NCI-H446 treated with DMSO at 0.1 percent for 48 hours (cell line): Measurements from ENCODE around the gene CHI3L1.

Experiments
- DNase-seq: peaks from one replicate; lab custom pipeline; 2025; lab: John Stamatoyannopoulos, UW

The CHI3L1 gene

GRCh38 chr1:203206129-203206687, 19.7 kb upstream of the CHI3L1 start:
- no peak for DNase-seq

DNA sequence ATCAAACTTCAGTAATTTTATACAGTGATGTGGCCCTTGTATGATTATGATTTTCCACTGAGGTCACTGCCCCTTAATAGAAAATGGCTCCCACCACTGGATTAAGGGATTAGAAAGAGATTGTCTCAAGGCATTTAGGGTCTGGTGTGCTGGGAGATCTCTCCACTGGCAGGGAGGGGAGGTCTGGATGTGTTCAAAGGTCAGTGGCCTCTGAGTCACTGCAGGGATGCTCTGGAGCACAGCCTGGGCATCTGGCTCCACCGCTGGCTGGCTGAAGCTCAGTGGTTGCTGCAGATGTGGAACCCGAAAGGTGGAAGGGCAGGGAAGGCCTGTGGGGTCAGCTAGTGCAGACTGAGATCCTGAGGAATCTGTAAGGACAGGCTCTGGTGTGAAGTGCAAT, 18.3 kb upstream of the CHI3L1 start:
- DNase-seq = no peak

DNA sequence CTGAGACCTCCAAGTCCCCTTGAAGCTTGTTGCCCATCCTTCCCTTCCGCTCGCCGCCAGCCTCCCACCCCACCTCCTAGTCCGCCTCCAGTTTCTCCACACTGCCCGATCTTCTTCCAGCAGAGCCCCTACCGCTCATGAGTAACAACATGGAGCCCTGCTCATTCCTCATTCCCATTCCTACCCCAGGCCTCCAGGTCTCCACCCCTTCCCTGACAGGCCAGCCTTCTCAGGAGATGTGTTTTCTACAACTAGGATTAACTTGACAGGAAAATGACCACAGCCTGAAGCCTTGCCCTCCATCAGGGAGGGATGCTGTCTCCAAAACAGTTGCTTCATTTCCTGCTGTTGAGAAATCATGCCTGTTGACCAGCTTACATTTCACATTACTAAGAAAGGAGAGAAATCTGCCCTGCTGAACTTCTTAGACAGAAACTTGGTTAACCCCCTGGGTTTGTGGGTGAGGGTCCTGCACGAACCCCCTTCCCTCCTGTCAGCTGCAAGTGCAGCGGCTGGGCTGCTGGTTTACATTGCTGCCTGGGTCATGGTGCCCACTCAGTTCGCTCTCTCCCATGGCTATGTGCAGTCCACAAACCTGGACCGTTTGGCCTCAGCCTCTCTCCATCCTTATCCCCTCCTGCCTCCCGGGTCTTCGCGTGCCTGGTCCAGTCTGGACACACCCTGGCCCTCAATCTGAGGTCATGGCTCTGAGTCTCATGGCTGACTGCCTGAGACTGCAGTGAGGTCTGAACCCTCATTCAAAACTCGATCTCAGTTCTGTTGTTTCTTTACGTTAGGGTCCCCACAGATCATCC, 16.1 kb upstream of the CHI3L1 start:
- no peak for DNase-seq

DNA sequence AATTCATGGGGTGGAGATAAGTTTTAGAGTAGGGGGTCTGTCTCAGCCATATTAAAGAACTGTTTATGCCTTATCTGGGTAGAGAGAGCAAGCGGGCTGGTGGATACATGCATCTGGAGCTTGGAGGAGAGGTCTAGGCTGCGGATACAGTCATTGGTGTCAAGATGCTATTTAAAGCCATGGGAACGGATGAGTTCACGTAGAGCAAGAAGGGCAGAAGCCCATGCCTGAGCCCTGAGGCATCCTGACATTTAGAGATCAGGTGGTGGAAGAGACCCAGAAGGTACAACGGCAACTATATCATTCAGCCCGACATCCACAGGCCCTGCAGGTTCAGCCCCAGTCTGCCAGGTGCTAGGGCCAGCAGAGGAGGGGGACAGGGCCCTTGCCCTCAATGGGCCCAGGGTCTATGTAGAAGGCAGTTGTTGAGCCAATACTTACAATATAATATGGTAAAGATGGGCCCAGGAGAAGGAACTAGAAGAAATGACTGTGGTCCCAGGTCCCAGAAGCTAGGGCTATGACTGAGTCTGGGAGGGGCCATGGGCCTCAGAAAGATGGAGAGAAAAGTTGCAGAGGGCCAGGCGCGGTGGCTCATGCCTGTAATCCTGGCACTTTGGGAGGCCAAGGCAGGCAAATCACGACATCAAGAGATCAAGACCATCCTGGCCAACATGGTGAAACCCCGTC, 15.2 kb upstream of the CHI3L1 start:
- no peak for DNase-seq

- DNase-seq = no peak
Measured at GRCh38 chr1:203200916-203201315, 14.4 kb upstream of the CHI3L1 start.

DNA sequence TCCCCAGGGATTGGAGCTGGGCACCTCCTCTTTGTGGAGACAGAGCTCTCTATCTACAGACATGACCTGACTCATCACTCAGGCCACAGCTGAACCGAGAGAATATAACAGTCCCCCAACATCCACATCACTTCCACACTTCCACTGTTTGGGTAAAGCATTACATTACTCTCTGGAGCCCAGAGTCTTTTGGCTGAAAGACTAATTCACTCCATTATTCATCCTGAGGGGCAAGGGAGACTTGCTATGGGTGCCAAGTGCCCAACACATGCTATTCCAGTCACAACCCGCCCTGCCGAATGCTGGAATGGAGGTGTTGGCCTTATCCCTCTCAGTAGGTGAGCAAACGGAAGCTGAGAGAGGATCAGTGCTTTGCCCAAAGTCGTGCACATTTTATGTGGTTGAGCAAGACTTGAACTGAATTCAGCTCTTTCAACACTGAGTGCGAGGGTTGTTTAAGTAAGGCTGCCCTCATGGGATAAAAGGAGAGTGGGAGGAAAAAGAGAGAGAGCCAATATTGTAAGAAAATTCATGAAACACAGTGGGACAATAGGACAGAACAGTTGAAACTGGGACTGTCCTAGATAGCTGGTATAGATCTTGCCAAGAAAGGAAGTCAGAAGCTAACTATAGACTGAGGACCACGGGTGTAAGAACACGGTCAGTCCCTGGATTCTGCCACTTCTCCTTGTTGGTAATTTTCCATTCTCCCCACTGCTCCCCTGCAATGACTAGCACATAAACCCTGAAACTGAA, 13.5 kb upstream of the CHI3L1 start:
- DNase-seq = no peak

GRCh38 chr1:203199481-203199815, 12.9 kb upstream of the CHI3L1 start:
- no peak for DNase-seq

DNA sequence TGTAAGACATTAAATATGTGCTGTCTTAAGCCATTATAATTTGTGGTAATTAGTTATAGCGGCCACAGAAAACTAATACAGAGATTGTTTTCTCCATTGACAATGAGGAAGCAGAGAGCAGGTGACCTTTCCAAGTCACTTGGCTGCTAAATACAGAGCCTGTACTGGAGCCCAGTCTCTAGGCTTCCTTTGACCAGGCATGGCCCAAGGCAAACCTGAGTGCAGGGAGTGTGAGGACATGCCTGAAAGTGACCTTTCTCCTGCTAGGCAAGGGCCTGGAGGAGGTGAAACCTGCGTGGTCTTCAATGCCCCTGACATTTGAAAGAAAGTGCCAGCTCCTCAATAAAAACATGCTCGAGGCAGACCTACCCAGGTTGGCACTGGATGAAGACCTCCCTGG, 12.5 kb upstream of the CHI3L1 start:
- no peak for DNase-seq

GRCh38 chr1:203197625-203198024, 11.1 kb upstream of the CHI3L1 start:
- DNase-seq = no peak

DNA sequence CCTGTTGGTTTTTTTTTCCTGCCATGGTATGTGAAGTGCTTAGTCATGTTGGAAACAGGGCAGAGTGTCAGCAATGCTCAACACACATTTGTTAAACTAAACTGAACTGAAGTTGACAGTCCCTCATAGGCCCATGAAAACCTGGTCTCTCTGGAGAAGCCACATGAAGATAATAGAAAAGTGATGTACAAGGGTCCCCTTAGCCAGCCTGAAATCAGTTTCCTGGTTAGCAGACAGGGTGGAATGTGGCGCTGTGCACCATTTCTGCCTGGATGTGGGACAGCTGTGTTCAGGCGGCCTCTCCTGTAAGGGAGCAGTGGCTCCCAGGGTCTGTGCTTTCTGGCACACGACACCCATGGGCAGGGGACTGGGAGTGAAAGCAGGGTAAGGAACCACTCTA, 9.9 kb upstream of the CHI3L1 start:
- no peak for DNase-seq

GRCh38 chr1:203190949-203191348, 4.4 kb upstream of the CHI3L1 start:
- no peak for DNase-seq

DNA sequence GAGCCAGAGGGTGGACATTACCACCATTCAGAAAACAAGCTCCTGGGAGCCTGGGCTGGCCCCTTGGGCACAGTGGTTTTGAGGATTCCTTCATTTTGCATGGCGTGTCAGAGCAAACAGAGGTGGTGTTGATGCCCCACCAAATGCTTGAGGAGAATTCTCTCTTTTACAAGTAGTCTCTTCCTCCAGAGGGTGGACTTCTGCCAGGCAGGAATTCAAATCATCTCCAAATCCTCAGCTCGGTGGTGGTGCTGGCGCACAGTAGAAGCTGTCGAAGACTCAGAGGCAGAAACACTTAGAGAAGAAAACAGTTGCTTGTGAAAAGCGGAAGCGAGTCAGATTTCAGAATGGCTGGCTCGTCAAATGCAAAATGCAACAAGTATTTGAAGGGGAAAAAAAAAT, 3.4 kb upstream of the CHI3L1 start:
- no peak for DNase-seq

- no peak for DNase-seq
Measured at GRCh38 chr1:203188686-203189232, 2.3 kb upstream of the CHI3L1 start.

DNA sequence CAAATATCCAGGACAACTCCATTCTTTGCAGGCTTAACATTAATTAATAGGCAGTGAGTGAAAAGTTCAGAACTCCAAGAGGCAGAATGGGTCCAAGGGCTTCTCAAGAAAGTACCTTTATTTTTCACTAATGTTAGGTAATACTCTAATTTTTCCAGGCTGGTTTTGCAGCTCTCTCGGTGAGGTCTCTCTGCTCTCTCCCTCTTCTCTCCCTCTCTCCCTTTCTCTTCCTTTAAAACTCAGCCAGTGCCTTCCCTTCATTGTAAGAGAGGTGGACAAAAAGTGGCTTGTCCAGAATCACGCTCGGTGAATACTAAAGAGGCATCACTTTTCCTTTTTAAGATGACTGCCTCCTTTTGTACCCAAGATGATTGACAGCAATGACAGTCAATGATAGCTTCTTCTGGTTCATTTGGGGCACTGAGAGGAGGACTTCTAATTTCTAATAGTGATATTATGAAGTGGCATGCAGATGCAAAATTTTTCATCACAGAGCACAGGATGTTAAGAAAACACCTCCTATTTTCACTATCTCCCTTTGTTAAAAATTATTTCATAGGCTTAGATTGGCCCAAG, 1.3 kb upstream of the CHI3L1 start:
- DNase-seq = no peak

DNA sequence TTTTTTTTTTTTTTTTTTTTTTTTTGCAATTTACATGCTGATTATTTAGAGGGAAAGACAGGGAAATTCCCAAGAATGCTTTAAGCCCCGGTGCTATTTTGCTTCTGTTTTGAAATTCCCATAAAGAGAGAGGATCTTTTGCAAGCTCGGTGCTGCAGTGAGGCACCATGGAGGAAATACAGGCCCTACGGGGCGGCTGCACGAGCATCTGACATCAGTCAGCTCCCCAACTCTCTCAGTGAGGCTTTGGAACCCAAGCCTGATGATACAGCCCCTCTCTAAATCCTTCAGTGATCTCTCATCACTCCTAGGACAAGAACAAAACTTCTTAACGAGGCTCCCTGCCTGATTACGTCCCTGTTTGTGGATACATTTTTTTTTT, 791 bp upstream of the CHI3L1 start:
- no peak for DNase-seq

GRCh38 chr1:203186091-203186445, 436 bp downstream of the CHI3L1 start:
- DNase-seq = no peak

DNA sequence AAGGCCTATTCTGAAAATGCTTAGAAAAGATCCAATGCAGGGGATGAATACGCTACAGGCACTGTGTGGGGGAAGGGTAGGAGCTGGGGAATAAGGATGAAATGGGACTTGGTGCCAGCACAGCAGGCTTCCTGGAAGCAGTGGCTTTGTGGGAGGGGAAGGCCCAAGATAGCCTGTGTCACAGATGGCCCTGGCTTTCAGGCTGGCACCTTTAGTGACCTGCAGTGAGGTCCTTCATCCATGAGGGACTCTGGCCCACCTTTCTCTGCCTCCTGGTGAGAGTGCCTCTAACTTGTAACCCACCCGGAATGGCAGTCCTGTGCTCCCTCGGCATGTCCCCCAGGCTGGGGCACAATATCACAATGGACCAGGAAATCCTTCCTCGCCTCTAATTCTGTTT, 919 bp downstream of the CHI3L1 start:
- DNase-seq = no peak

DNA sequence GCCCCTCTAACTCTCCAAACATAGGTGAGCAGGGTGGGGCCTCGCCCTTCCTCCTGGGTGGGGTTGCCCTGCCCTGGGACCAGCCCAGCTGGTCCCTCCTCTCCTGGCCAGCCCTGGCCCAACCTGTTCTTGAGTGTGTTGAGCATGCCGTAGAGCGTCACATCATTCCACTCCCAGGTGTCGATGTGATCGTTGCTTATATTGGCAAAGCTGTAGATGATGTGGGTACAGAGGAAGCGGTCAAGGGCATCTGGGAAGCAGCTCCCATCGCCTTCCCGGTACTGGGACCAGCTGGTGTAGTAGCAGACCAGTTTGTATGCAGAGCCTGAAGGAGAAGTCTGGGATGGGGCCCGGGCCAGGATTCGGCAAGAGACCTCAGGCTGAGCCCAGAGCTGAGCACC, 1.4 kb downstream of the CHI3L1 start:
- DNase-seq = no peak

DNA sequence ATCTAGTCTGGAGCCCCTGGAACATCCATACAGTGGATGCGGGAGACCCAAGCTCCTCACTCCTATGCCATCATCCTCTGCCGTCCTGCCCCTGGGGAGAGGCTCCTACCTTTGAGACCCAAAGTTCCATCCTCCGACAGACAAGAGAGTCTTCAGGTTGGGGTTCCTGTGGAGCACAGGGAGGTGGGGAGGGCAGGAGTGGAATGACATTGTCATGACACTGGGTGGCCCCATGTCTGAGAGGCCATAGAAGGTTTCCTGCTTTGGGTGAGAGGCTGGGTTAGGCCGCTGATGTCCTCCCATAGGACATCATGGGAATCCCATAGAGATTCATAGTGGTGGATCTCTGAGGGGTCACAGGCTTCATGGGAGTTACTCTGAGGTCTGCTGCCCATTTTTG, 2.0 kb downstream of the CHI3L1 start:
- no peak for DNase-seq

- DNase-seq = no peak
Measured at GRCh38 chr1:203183828-203184227, 2.7 kb downstream of the CHI3L1 start.

DNA sequence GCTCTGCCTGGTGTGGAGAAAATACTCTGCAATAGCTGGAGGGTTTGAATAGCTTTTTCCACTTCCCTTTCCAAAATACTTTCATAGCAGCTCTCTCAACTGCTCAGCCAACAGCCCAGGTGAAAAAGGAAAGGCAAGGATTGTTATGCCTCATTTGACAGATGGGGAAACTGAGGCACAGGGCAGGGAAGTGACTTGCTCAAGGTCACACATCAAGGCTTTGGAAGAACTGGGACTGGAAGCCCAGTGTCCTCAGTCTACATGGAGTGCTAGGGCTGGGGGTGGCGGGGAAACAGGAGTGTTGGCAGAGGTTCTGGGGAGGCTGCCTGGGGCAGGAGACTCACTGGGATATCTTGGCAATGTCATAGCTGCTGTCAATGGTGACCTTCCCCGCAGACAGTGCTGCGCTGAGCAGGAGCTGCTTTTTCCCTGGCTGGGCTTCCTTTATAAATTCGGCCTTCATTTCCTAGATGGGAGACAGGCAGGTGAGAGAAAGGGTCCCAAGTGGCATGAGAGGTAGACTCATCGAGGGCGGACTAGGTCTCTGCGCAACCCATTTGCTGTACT, 4.0 kb downstream of the CHI3L1 start:
- DNase-seq = no peak
